GM18519 (cell line): ENCODE results near the gene GLI1.
"Not testable (repeated sequence)": the region's sequence is repeated elsewhere in the genome, so short reads cannot be mapped to it uniquely, and the experiment has no call there.

ENCODE experiments used
- ATAC-seq: cut with Tn5 transposase; IDR thresholded peaks from one replicate; pipeline ENCODE4 v1.9.1; 2021; ENCODE audit warnings: mild to moderate bottlenecking, moderate library complexity; ENCODE audit not compliant: unreplicated experiment, low FRiP score

Gene GLI1

DNA sequence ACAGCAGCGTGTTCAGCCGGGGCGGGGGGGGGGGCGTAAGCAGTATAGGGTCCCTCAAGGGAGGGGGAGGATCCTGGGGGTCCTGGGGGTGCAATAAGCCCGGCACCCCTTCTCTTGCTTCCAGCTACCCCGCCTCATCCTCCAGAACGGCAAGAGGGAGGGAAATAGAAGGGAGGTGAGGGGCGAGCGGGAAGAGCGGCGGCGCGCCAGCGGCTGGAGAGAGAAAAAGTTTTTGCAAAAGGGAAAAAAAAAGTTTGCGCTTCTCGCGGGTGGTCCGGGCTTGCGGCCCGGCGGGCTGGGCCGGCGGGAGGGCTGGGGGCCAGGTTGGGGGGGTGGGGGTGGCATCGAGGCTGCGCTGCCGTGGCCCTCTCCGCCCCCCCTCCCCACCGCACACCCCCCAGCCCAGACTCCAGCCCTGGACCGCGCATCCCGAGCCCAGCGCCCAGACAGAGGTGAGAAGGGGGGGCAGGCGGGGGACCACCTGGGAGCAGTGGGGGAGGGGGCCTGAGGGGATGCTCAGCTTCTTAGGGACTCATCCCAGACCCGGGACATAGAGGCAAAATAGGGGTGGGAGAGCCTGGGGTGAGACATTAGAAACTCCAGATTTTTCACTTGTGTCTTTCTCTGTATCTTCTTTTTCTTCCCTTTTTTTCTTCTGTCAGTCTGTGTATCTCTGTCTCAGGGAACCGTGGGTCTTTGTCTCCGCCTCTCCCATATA lies at the start of gene GLI1:
TSS of gene GLI1 (plus strand) at position 36 of the 718 bp plus-strand sequence. CDS start 3,907 bp downstream, outside the sequence.
- no peak for ATAC-seq

DNA sequence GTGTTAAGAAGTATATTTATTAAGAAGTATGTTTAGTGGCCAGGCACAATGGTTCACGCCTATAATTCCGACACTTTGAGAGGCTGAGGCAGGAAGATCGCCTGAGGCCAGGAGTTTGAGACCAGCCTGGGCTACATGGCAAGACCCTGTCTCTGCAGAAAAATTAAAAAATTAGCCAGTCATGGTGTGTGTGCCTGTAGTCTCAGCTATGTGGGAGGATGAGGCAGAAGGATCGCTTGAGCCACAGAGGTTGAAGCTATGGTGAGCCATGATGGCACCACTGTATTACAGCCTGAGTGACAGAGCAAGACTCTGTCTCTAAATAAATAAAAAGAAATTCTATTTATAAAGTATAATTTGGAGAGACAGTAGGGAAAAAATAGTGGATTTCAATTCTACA lies 49.1 kb upstream of the GLI1 start:
- ATAC-seq: no peak

- not testable (repeated sequence) for ATAC-seq
These were observed 45.4 kb upstream of the GLI1 start for GRCh38 chr12:57414160-57414559.

- no peak for ATAC-seq
These were observed 44.5 kb upstream of the GLI1 start for GRCh38 chr12:57415088-57415487.

DNA sequence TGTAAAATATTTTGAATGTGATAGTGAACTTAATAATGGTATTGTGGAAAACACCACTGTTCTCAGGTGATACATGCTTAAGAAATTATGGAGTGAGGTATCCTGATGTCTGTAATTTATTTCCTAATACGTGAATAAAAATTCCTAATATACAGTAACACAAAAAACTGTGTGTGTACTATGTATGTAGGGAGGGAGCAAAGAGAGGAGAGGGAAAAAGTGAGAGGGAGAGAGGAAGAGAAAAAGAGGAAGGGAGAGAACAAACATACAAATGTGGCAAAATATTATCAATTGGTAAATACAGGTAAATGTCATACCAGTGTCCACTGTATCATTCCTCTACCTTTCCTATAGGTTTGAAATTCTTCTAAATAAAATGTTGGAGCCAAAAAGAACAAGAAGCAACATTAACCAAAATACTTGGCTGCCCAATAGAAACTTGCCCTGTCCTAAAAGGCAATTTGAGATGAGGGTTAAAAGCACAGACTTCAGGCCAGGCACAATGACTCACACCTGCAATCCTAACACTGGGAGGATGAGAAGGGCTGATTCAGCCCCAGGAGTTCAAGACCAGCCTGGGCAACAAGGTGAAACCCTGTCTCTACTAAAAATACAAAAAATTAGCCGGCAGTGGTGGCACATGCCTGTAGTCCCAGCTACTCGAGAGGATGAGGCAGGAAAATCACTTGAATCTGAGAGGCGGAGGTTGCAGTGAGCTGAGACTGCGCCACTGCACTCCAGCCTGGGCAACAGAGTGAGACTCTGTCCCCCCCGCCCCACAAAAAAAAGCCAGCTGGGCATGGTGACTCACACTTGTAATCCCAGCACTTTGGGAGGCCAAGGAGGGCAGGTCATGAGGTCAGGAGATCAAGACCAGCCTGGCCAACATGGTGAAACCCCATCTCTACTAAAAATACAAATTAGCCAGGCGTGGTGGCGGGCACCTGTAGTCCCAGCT lies 43.3 kb upstream of the GLI1 start:
- ATAC-seq: no peak

DNA sequence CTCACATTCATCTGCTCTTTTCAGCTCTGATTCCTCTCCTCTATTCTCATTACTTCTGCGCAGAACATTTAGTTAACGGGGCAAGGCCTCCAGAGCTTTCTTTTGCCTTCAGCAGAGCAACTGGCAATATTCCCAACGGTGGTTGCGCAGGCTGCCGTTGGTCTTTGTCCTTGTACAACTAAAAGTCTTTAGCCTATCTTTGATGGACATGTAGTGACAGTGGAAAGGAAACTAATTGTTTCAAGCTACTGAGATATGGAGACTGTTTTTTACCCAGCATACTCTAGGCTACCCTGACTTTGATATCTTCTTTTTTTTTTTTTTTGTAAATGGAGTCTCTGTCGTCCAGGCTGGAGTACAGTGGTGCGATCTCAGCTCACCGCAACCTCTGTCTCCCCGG lies 41.3 kb upstream of the GLI1 start:
- no peak for ATAC-seq

DNA sequence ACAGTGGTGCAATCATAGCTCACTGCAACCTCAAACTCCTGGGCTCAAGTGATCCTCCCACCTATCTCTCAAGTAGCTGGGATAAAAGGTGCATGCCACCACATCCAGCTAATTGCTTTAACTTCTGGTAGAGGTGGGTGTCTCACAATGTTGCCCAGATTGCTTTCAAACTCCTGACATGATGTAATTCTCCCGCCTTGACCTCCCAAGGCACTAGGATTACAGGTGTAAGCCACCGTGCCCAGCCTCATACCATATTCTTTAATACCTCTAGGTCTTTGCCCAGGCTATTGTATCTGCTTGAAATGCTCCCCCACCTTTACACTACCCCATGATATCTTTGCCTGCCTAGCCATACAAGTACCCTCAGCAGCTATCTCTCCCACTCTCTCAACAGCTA lies 40.1 kb upstream of the GLI1 start:
- ATAC-seq: no peak

GRCh38 chr12:57420482-57420881 lies 39.1 kb upstream of the GLI1 start:
- ATAC-seq: no peak

DNA sequence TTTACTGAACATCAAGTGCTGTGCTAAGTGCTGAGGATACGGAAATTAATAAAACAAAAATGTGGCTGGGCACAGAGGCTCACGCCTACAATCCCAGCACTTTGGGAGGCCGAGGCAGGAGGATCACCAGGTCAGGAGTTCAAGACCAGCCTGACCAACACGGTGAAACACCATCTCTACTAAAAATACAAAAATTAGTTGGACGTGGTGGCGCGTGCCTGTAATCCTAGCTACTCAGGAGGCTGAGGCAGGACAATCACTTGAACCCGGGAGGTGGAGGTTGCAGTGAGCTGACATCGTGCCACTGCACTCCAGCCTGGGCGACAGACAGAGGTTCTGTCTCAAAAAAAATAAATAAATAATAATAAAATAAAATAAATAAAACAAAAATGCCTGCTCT lies 32.6 kb upstream of the GLI1 start:
- ATAC-seq: not testable (repeated sequence)

GRCh38 chr12:57428965-57429364 lies 30.6 kb upstream of the GLI1 start:
- ATAC-seq: no peak

DNA sequence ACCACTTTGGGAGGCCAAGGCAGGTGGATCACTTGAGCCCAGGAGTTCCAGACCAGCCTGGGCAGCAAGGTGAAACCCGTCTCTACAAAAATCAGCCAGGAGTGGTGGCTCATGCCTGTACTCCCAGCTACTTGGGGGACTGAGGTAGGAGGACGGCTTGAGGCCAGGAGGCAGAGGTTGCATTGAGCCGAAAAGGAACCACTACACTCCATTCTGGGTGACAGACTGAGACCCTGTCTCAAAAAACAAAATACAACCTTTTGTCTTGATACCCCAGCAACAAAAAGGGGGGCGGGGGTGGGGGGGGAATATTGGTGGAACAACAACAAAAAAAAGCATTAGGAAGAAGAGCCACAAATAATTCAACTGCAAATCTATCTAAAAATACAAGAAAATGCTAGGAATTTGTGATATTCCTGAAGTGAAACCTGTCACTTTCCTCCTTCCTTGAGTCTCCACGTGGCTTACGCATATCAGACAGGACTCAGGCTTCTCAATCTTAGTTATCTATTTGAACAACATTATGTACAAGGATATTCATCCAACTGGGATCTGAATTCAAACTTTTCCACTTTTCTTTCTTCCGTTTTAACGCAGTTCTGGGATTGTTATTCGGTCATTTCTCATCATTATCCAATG lies 30.0 kb upstream of the GLI1 start:
- no peak for ATAC-seq

DNA sequence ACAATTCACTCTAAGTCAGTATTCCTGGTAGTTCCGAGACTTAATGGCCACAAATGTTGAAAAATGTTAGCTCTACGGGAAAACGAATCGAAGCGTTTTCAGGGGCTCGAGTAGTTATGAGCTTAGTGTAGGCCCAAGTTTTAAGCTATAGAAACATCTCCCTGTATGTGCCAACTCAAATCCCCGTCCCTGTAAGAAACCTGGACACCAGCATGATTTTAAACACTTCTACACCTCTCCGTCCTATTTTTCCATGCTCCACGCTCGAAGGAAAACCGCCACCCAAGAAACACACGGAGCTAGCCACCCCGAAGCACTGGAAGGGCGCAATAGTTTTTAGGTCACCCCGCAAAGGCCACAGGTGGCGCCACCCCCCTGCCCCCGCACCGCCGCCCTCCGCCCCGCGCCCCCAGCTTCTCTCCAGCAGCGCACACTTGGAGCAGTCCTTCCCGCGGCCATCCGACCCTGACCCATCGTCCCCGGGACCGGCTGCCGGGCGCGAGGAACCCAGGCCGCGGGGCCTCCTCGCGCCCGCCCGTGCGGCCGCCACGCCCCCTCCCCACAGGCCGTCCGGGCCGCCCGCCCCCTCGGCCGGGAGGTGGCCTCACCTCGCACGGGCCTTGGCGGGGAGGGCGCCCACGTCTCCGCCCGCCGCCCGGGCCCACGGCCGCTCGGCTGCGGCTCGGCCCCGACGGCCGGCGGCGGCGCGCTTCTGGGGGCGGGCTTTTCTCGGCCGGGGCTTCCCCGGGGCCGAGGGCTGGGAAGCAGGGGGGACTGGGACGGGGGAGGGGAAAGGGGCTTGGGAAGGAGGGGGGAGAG lies 29.3 kb upstream of the GLI1 start:
- ATAC-seq: peak; percentile 30

DNA sequence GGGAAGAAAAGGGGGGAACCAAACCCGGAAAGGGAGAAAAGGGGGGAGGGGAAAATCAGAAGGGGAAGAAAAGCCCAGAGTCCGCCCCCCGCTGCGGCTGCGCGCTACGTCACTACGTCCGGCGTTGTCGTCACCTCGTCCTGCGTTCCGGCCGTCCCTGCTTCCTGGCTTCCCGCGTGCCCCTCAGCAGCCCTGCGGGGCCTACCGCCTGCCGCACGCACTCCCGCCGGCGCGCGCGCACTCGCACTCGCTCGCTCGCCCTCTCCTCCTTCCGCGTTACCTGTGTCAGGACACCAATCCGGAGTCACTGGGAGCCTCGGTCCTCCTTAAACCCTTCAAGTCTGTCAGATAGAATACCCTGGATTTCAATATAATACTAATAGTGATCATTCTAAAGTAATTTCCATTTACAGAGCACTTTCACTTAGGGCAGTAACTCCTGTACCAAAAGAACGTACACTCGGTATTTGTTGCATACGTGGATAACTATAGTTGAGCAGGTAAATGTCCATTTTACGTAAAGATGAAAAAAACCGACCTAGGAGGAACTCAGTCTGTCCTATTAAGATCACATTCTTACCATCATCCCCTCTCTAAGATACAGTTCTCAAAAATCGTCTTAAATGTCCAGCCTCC lies 28.5 kb upstream of the GLI1 start, which contains the start of gene R3HDM2:
TSS of gene R3HDM2 (minus strand) at position 113 of the 636 bp plus-strand sequence. CDS start 120,615 bp downstream, outside the sequence.
- ATAC-seq: peak; percentile 85

GRCh38 chr12:57431654-57432188 lies 27.9 kb upstream of the GLI1 start:
- ATAC-seq: no peak

- ATAC-seq: no peak
These were observed 26.2 kb upstream of the GLI1 start for GRCh38 chr12:57433370-57433769.

DNA sequence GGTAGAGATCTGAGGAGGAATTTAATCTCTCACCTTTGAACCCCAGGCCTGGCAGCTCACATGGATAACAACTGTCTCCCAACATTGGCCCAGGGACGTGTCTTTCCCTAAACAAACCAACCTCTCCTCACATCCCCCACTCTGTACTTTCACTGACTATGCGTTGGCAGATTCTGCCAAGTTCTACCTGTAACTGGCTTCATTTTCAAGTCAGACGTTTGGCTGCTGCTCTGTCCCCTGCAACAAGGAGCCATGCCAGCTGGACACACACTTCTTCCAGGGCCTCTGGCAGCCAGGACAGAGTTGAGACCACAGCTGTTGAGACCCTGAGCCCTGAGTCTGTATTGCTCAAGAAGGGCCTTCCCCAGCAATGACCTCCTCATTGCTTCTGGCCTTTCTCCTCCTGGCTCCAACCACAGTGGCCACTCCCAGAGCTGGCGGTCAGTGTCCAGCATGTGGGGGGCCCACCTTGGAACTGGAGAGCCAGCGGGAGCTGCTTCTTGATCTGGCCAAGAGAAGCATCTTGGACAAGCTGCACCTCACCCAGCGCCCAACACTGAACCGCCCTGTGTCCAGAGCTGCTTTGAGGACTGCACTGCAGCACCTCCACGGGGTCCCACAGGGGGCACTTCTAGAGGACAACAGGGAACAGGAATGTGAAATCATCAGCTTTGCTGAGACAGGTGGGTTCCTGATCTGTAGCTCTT lies 24.9 kb upstream of the GLI1 start, which contains the start of gene INHBC:
TSS of gene INHBC (plus strand) at position 268 of the 707 bp plus-strand sequence. CDS start at position 371, 103 bp downstream.
- ATAC-seq: no peak

DNA sequence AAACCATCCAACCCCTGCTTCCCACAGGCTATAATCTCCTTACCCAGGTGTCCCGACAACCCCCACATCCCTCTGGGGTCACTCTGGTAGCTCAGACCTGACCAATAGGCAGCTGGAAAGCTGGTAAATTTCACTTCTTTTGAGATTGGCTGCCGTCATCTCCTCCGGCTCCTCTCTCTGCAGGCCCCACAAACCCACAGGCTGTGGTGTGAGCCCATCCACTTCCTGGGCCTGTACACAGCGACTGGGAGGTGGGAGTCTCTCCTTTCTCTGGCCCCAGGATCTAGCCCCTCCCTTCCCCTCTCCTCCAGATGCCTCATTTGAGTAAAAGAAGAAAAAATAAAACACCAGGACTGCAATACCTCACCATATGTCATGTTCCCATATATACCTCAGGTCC lies 24.3 kb upstream of the GLI1 start:
- no peak for ATAC-seq

GRCh38 chr12:57438400-57438799 lies 21.2 kb upstream of the GLI1 start:
- no peak for ATAC-seq
